Measurements from ENCODE around the gene KIF1B.
"Not testable (repeated sequence)": the region's sequence is repeated elsewhere in the genome, so short reads cannot be mapped to it uniquely, and the experiment has no call there.

KIF1B gene

GRCh38 chr1:10193288-10193687 is 17.1 kb upstream of the KIF1B start:
- Histone ChIP-seq H3K27me3 (no peaks in the 10 kb centered on the region), H3K4me1 (peaks cover 0 to 3% (median 0%) of the 10 kb centered on the region in 4 donors), H3K4me3 (no peak overlapping the region), H3K36me3 (no peaks in the 10 kb centered on the region), H3K27ac (no peak overlapping the region), H3K9me3 (no peaks in the 10 kb centered on the region)
- TF ChIP-seq, protein P1, sequence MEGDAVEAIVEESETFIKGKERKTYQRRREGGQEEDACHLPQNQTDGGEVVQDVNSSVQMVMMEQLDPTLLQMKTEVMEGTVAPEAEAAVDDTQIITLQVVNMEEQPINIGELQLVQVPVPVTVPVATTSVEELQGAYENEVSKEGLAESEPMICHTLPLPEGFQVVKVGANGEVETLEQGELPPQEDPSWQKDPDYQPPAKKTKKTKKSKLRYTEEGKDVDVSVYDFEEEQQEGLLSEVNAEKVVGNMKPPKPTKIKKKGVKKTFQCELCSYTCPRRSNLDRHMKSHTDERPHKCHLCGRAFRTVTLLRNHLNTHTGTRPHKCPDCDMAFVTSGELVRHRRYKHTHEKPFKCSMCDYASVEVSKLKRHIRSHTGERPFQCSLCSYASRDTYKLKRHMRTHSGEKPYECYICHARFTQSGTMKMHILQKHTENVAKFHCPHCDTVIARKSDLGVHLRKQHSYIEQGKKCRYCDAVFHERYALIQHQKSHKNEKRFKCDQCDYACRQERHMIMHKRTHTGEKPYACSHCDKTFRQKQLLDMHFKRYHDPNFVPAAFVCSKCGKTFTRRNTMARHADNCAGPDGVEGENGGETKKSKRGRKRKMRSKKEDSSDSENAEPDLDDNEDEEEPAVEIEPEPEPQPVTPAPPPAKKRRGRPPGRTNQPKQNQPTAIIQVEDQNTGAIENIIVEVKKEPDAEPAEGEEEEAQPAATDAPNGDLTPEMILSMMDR (IDR thresholded peaks at IDR 0.05) = no peak
- peak in 1 of 2 donors; percentile 23 for DNase-seq
- intact Hi-C loops (cut with DNase I; ENCODE audit: low total_unique reads) = no loop called here

- Histone ChIP-seq H3K27ac (no peak overlapping the region), H3K27me3 (peaks cover 0 to 3% of the 10 kb centered on the region in 2 donors), H3K4me1 (peaks cover 0 to 3% (median 0%) of the 10 kb centered on the region in 4 donors), H3K36me3 (no peaks in the 10 kb centered on the region), H3K4me3 (no peak overlapping the region), H3K9me3 (no peaks in the 10 kb centered on the region)
- peak in 1 of 2 donors; percentile 29 for DNase-seq
- TF ChIP-seq, protein P1 (IDR thresholded peaks at IDR 0.05) = no peak
- intact Hi-C loops (cut with DNase I; ENCODE audit: low total_unique reads) = no loop called here
Measured at GRCh38 chr1:10195570-10195969, 14.8 kb upstream of the KIF1B start.

GRCh38 chr1:10196976-10197375 is 13.4 kb upstream of the KIF1B start:
- Histone ChIP-seq H3K4me3 (no peak overlapping the region), H3K27ac (no peak overlapping the region), H3K4me1 (peaks cover 0 to 3% (median 0%) of the 10 kb centered on the region in 4 donors), H3K9me3 (no peaks in the 10 kb centered on the region), H3K27me3 (peaks cover 0 to 9% of the 10 kb centered on the region in 2 donors), H3K36me3 (no peaks in the 10 kb centered on the region)
- intact Hi-C loops (cut with DNase I; ENCODE audit: low total_unique reads) = no loop called here
- TF ChIP-seq, protein P1 (IDR thresholded peaks at IDR 0.05) = no peak
- DNase-seq = no peak

DNA sequence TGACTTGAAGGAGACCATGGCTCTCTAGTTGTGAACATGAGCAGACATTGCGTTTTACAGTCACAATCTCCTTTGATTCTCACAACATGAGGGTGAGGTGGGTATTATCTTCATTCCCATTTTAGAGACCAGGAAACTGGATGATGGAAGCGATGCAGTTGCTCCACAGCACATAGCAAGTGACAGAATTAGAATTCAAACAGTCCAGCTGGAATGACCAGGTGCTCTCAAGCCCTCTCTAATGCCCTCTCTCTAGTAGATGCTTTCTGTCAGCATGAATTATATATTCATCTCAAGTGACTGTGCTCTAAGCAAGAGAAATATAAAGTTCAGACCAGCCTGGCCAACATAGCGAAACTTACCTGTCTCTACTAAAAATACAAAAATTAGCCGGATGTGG is 9.8 kb upstream of the KIF1B start:
- no peak for DNase-seq
- Histone ChIP-seq H3K27ac (no peak overlapping the region), H3K9me3 (no peaks in the 10 kb centered on the region), H3K36me3 (no peaks in the 10 kb centered on the region), H3K4me3 (no peak overlapping the region), H3K27me3 (peaks cover 0 to 9% of the 10 kb centered on the region in 2 donors), H3K4me1 (no peaks in the 10 kb centered on the region)
- TF ChIP-seq, protein P1 (IDR thresholded peaks at IDR 0.05) = no peak
- intact Hi-C loops (cut with DNase I; ENCODE audit: low total_unique reads) = loop anchor here (10.0 kb wide), 1 partner anchor 144 kb away; no protein-coding TSS in a partner anchor

- Histone ChIP-seq H3K4me3 (no peak overlapping the region), H3K27ac (no peak overlapping the region), H3K9me3 (no peaks in the 10 kb centered on the region), H3K27me3 (peaks cover 0 to 7% of the 10 kb centered on the region in 2 donors), H3K36me3 (no peaks in the 10 kb centered on the region), H3K4me1 (no peaks in the 10 kb centered on the region)
- TF ChIP-seq, protein P1 (IDR thresholded peaks at IDR 0.05) = no peak
- intact Hi-C loops (cut with DNase I; ENCODE audit: low total_unique reads) = loop anchor here (10.0 kb wide), 1 partner anchor 141 kb away; no protein-coding TSS in a partner anchor
- peak in 1 of 2 donors; percentile 39 for DNase-seq
Measured at GRCh38 chr1:10204003-10204642, 6.2 kb upstream of the KIF1B start.

DNA sequence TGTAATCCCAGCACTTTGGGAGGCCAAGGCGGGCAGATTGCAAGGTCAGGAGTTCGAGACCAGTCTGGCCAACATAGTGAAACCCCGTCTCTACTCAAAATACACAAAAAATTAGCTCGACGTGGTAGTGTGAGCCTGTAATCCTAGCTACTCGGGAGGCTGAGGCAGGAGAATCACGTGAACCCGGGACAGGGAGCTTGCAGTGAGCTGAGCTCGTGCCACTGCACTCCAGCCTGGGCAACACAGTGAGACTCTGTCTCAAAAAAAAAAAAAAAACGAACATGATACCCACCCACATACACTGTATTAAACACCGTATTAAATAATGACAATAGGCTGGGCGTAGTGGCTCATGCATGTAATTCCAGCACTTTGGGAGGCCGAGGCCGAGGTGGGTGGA is 5.2 kb upstream of the KIF1B start:
- H3K9me3 ChIP-seq, H3K4me3 ChIP-seq, H3K27me3 ChIP-seq, H3K36me3 ChIP-seq, H3K4me1 ChIP-seq, H3K27ac ChIP-seq: not testable (repeated sequence)
- DNase-seq = peak in 1 of 2 donors; percentile 25
- intact Hi-C loops (cut with DNase I; ENCODE audit: low total_unique reads) = loop anchor here (10.0 kb wide), 1 partner anchor 140 kb away; no protein-coding TSS in a partner anchor
